Peyer's patch (tissue), 4 donors: ENCODE measurements around the gene NFE2L2. TPM values are rescaled to one million over a fixed set of nuclear protein-coding genes. Genes with fewer than 3 reads are reported as not detected.

Source experiments
- DNase-seq, 3 donors: peaks; one replicate each; pipeline ENCODE4 v3.0.0-alpha.2; 2017 to 2019
- H3K27ac ChIP-seq, 4 donors: fragments of 200-600 bp; sonication (generic); one replicate each; pipeline ENCODE4 v1.5.1; 2016 to 2019
- H3K27me3 ChIP-seq, 2 donors: fragments of 200-600 bp; sonication (generic); one replicate each; pipeline ENCODE4 v1.5.1; 2019
- H3K36me3 ChIP-seq, 3 donors: fragments of 200-600 bp; sonication (generic); one replicate each; pipeline ENCODE4 v1.5.1; 2016 to 2019
- H3K4me1 ChIP-seq, 4 donors: fragments of 200-600 bp; sonication (generic); one replicate each; pipeline ENCODE4 v1.5.1; 2016 to 2019
- H3K4me3 ChIP-seq, 4 donors: fragments of 200-600 bp; sonication (generic); 1 replicate in 3 of 4; 2 replicates in 1 of 4; pipeline ENCODE4 v1.5.1; 2016 to 2019; ENCODE audit warnings: mild to moderate bottlenecking in 1 of 4
- H3K9me3 ChIP-seq, 4 donors: fragments of 200-600 bp; sonication (generic); one replicate each; pipeline ENCODE4 v1.5.1; 2016 to 2019; ENCODE audit warnings: mild to moderate bottlenecking in 1 of 4
- POLR2A ChIP-seq, 2 donors: fragments of 450-650 bp; IDR thresholded peaks; one replicate each; pipeline ENCODE4 v1.5.1; 2017; ENCODE audit warnings: antibody characterized with exemption in 2 of 2, mild to moderate bottlenecking in 2 of 2, moderate library complexity in 2 of 2
- total RNA-seq, 4 donors: library from RNA; depleted of rRNA; stranded (reverse); fragments of >200 nt; gene quantifications; one replicate each; pipeline ENCODE4 v1.1.0, GENCODE V29; 2016
- TF ChIP-seq, protein P1 (sequence below), 6 experiments: fragments of 450-650 bp in 4 of 6; fragments of 200-600 bp in 2 of 6; sonication (generic) in 1 of 6; IDR thresholded peaks; one replicate each; pipeline ENCODE4 v1.5.1; 2017 to 2019; ENCODE audit warnings: antibody characterized with exemption in 6 of 6, mild to moderate bottlenecking in 3 of 6, moderate library complexity in 1 of 6

NFE2L2 gene
- total RNA-seq, 4 donors from 2014 or later, result 85.3 to 162 (median 108) TPM

DNA sequence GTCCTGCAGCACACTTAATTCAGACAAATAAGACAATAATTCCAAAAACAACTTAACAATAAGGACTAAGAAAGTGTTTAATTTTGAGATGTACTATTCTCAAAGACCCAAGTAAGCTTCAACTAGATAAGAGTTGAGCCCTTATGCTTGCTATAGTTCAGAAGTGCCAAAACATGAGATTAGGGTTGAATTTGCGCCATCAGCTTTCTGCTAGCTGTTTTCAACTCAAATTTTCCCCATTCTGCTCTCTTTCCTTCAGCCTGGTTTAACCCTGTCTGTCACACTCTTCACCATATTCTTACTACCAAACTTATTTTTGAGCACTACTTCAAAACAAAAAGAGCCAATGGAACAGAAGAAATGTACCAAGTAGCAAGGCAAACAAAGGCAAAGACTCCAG is 4.1 kb downstream of the NFE2L2 start:
- H3K36me3 ChIP-seq, result no peaks in the 10 kb centered on the region

DNA sequence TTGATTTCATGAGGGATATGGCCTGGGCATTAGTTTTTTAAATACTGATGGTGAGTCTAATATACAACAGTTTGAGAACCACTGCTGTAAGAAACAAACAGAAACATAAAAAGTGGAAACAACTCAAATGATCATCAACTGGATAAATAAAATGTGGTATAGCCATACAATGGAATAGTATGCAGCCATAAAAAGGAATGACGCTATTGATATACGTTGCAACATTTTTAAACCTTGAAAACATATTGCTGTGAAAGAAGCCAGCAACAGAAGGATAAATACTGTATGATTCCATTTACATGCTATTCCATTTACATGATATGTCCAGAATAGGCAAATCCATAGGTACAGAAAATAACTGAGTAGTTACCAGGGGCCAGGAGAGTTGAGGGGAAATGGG is 6.5 kb downstream of the NFE2L2 start:
- Histone ChIP-seq H3K27ac (no peak overlapping the region), H3K27me3 (no peaks in the 10 kb centered on the region), H3K4me3 (no peak overlapping the region), H3K36me3 (no peaks in the 10 kb centered on the region), H3K4me1 (peaks cover 8 to 69% (median 33%) of the 10 kb centered on the region in 4 donors), H3K9me3 (no peaks in the 10 kb centered on the region)
- no peak for DNase-seq
- TF ChIP-seq, protein P1, sequence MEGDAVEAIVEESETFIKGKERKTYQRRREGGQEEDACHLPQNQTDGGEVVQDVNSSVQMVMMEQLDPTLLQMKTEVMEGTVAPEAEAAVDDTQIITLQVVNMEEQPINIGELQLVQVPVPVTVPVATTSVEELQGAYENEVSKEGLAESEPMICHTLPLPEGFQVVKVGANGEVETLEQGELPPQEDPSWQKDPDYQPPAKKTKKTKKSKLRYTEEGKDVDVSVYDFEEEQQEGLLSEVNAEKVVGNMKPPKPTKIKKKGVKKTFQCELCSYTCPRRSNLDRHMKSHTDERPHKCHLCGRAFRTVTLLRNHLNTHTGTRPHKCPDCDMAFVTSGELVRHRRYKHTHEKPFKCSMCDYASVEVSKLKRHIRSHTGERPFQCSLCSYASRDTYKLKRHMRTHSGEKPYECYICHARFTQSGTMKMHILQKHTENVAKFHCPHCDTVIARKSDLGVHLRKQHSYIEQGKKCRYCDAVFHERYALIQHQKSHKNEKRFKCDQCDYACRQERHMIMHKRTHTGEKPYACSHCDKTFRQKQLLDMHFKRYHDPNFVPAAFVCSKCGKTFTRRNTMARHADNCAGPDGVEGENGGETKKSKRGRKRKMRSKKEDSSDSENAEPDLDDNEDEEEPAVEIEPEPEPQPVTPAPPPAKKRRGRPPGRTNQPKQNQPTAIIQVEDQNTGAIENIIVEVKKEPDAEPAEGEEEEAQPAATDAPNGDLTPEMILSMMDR (IDR thresholded peaks at IDR 0.05), result no peak
- no peak for TF ChIP-seq POLR2A (IDR thresholded peaks at IDR 0.05)

More for the DNA sequence above, 4.1 kb downstream of the NFE2L2 start:
- DNase-seq, result no peak
- Histone ChIP-seq H3K9me3 (no peaks in the 10 kb centered on the region), H3K4me1 (peaks cover 8 to 49% (median 21%) of the 10 kb centered on the region in 4 donors), H3K27ac (no peak overlapping the region), H3K4me3 (peak overlapping the region in 1 of 4 donors; percentile 20), H3K27me3 (no peaks in the 10 kb centered on the region)
- TF ChIP-seq POLR2A (IDR thresholded peaks at IDR 0.05), result no peak
- TF ChIP-seq, protein P1 (IDR thresholded peaks at IDR 0.05), result no peak

GRCh38 chr2:177257471-177257870 is 7.1 kb downstream of the NFE2L2 start:
- Histone ChIP-seq H3K9me3 (no peaks in the 10 kb centered on the region), H3K4me3 (no peak overlapping the region), H3K36me3 (no peaks in the 10 kb centered on the region), H3K27me3 (no peaks in the 10 kb centered on the region), H3K27ac (peak overlapping the region in 1 of 4 donors; percentile 38), H3K4me1 (peaks cover 8 to 75% (median 38%) of the 10 kb centered on the region in 4 donors)
- TF ChIP-seq, protein P1 (IDR thresholded peaks at IDR 0.05), result no peak
- TF ChIP-seq POLR2A (IDR thresholded peaks at IDR 0.05), result no peak
- no peak for DNase-seq

DNA sequence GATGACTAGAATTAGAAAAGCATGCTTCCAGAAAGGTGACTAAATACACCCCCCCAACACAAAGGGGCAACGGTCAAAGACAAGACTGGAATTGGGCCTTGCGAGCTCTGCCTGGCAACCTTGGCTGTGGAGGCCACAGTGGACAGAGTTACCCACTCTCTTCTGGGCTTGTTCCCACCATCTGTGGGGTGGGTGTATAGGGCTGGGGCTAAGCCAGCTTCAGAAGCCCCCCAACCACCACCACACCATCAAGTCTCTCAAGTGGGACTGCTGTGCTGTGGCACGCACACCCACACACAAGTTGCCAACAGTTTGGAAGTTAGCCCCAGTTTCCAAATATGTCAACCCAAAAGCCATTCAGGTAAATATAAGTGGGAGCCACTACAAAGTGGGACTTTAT is 7.8 kb downstream of the NFE2L2 start:
- H3K27ac ChIP-seq, result peak overlapping the region in 1 of 4 donors; percentile 38
- H3K4me1 ChIP-seq, result peaks cover 8 to 82% (median 39%) of the 10 kb centered on the region in 4 donors
- H3K27me3 ChIP-seq, result no peaks in the 10 kb centered on the region
- DNase-seq, result no peak
- TF ChIP-seq, protein P1 (IDR thresholded peaks at IDR 0.05), result no peak
- no peak for TF ChIP-seq POLR2A (IDR thresholded peaks at IDR 0.05)
- H3K9me3 ChIP-seq, result no peaks in the 10 kb centered on the region
- H3K36me3 ChIP-seq, result no peaks in the 10 kb centered on the region
- H3K4me3 ChIP-seq, result no peak overlapping the region

GRCh38 chr2:177256026-177256425 is 8.5 kb downstream of the NFE2L2 start:
- no peaks in the 10 kb centered on the region for H3K9me3 ChIP-seq
- DNase-seq, result no peak
- no peaks in the 10 kb centered on the region for H3K27me3 ChIP-seq
- H3K27ac ChIP-seq, result no peak overlapping the region
- peaks cover 8 to 82% (median 39%) of the 10 kb centered on the region in 4 donors for H3K4me1 ChIP-seq
- no peak overlapping the region for H3K4me3 ChIP-seq
- no peak for TF ChIP-seq POLR2A (IDR thresholded peaks at IDR 0.05)
- TF ChIP-seq, protein P1 (IDR thresholded peaks at IDR 0.05), result no peak
- no peaks in the 10 kb centered on the region for H3K36me3 ChIP-seq

DNA sequence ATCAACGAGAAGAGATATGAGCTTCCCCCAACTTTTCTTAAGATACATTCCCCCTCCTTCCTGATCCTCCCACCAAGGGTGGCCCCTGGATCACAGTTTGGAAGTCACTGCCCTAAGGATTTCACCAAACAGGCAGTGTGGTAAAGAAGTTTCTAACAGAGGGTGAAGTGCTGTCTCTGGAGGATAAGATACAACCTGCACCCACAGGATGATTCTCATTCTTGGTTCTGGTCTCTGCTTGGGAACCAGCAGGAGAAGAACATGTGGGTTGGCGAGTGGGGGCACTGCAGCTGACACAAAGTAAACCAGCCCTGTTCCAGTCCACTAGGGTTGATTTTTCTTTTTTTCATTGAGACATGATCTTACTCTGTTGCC is 9.3 kb downstream of the NFE2L2 start:
- TF ChIP-seq POLR2A (IDR thresholded peaks at IDR 0.05), result no peak
- TF ChIP-seq, protein P1 (IDR thresholded peaks at IDR 0.05), result no peak
- Histone ChIP-seq H3K27ac (peak overlapping the region in 2 of 4 donors; percentile 74 to 83), H3K27me3 (no peaks in the 10 kb centered on the region), H3K4me1 (peaks cover 8 to 81% (median 39%) of the 10 kb centered on the region in 4 donors), H3K4me3 (no peak overlapping the region), H3K9me3 (no peaks in the 10 kb centered on the region), H3K36me3 (no peaks in the 10 kb centered on the region)
- no peak for DNase-seq
